NCI-H2107 treated with DMSO at 0.1 percent for 48 hours (cell line): ENCODE measurements around the gene KCNJ4.

Experiments used
- DNase-seq: peaks from one replicate; lab custom pipeline; 2025; ENCODE audit not compliant: unreplicated experiment; lab: John Stamatoyannopoulos, UW

KCNJ4 gene

DNA sequence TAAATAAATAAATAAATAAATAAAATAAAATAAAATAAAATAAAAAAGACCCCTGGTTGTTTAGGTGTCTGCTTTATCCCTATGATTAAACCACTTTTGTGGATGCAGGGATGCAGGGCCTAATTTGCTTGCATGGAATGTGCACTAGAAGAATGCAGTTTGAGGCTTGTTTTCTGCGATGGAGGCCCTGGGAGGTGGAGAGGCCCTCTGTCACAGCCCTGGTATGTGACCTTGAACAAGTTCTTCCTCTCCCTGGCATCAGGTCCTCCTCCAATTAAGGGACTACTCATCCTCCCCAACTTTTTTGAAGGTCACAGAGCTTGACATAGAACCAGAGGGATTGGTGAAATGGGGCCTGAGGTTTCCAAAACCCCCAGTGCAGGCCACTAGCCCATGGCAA lies 22.7 kb downstream of the KCNJ4 start:
- DNase-seq: no peak

DNA sequence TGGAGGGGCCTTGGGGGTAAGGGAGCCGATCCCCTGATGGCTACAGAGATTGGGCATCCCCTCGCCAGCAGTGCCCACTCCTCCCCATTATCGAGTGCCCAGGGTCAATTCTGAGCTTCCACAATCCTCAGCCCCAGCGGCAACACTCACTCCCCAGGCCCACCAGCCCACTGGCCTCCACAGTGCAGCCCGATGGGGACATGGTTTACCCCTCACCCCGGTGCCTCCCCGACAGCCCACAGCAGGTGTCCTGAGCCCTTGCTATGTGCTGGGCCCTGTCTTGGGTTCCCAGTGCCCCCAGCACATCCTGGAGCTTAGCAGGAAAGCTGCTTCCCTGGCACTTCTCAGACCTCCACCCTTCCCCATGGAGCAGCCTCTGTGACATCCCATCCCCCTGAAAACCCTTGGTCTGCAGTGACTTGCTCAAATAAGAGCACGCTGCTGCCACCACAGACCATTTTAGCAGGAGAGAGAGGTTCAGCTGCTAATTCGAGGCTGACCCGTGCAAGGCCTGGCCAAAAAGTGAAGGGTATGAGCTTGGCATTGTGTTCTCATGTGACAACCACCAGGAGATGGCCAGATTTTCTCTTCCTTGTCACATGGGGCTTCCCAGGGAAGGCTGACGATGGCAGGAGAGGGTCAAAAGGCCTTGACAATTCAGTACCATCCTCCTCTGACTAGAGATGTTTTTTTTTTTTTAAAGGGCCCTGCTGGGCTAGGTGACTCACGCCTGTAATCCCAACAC lies 23.6 kb downstream of the KCNJ4 start:
- no peak for DNase-seq

GRCh38 chr22:38429499-38430068 lies 25.4 kb downstream of the KCNJ4 start:
- no peak for DNase-seq

DNA sequence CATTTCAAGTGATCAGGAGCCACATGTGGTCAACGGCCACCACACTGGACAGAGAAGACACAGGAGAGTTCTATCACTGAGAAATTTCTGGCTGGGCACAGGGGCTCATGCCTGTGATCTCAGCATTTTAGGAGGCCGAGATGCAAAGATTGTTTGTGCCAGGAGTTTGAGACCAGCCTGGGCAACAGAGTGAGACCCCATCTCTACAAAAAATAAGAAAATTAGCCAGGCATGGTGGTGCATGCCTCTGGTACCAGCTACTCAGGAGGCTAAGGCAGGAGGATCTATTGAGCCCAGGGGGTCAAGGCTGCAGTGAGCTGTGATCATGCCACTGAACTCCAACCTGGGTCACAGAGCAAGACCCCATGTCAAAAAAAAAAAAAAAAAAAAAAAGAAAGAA lies 26.3 kb downstream of the KCNJ4 start:
- DNase-seq: no peak

- no peak for DNase-seq
Measured at GRCh38 chr22:38427940-38428339, 27.1 kb downstream of the KCNJ4 start.

GRCh38 chr22:38427465-38427864 lies 27.5 kb downstream of the KCNJ4 start:
- no peak for DNase-seq

DNA sequence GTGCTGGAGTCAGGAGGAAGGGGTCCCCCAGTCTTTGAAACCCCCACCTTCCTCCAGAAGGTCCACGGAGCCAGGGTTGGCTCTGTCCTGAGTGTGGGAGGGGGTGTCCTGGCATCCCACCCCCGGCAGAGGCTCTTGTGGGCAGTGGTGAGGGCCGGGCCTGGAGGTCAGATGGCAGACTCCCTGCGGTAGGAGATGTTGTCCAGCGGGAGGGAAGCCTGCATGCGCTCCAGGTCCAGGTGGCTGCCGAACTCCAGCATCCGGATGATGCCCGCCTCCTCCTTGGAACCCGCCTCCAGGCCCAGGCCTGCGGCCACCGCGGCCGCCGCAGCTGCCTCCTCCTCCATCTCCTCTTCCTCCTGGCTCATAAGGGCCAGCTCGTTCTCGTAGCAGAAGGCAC lies 28.4 kb downstream of the KCNJ4 start:
- DNase-seq: no peak

DNA sequence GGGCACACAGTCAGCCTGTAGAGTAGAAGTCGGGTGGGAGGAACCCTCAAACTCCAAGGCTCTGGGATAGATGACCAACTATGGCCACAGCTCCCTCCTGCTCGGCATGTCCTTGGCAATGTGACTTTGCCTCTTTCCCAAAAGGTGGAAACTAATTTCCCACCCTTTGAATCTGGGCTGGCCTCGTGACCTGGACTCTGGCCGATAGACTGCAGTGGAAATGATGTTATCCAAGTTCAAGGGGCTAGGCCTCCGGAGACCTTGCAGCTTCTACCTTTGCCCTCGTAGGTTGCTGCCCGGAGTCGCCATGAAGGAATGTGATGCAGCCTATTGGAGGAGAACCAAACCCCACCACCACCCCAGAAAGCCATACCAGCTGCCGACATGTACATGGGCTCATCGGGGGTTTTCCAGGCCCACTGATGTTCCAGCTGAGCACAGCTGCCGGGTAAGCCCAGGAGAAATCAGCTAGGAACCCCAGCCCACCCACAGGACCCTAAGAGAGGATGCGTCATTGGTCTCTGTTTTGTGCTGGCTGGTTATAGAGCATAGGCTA lies 30.4 kb downstream of the KCNJ4 start:
- no peak for DNase-seq

GRCh38 chr22:38423512-38424503 lies 31.2 kb downstream of the KCNJ4 start:
- no peak for DNase-seq

DNA sequence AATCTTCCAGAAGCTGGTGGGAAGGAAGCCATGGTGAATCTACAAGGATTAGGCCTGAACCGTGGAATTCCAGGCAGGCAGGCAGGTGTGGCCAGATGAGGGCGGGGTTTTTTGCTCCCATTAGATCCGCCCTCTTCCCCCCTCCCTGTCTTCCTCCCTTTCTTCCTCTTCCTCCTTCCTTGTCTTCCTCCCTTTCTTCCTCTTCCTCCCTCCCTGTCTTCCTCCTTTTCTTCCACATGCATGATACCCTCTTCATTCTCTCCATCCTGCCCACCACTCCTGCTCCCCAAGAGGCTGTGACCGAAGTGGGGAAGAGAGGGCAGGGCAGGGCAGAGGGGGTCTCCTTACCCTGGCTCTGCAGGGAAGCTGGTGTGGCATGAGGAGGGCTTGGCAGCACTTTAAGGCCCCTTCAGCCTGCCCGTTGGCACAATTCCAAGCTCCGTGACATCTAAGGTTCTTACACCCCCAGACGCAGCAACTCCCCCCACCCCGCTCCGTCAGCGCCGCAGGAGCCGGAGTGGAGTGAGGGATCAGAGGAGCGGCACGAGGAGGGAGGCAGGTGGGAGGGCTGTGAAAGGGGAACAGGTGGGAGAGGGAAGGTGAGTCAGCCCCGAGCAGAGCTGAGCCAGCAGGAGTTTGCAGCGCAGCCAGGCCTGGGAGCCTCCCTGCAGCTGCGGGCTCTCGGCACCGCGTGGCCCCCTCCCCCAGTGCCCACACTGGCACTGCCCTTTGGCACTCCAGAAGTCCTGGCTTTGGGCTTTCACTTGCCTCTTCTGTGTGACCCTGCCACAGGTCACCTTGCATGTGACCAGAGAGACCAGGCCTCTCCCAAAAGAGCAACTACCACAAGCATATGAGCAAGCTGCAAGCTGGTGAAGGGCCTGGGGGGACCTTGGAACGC lies 32.1 kb downstream of the KCNJ4 start:
- peak; percentile 21 for DNase-seq

- no peak for DNase-seq
Measured at GRCh38 chr22:38420734-38421133, 34.3 kb downstream of the KCNJ4 start.

- no peak for DNase-seq
Measured at GRCh38 chr22:38419858-38420160, 35.2 kb downstream of the KCNJ4 start.

- no peak for DNase-seq
Measured at GRCh38 chr22:38419121-38419857, 35.7 kb downstream of the KCNJ4 start.

GRCh38 chr22:38418589-38418988 lies 36.4 kb downstream of the KCNJ4 start:
- no peak for DNase-seq

DNA sequence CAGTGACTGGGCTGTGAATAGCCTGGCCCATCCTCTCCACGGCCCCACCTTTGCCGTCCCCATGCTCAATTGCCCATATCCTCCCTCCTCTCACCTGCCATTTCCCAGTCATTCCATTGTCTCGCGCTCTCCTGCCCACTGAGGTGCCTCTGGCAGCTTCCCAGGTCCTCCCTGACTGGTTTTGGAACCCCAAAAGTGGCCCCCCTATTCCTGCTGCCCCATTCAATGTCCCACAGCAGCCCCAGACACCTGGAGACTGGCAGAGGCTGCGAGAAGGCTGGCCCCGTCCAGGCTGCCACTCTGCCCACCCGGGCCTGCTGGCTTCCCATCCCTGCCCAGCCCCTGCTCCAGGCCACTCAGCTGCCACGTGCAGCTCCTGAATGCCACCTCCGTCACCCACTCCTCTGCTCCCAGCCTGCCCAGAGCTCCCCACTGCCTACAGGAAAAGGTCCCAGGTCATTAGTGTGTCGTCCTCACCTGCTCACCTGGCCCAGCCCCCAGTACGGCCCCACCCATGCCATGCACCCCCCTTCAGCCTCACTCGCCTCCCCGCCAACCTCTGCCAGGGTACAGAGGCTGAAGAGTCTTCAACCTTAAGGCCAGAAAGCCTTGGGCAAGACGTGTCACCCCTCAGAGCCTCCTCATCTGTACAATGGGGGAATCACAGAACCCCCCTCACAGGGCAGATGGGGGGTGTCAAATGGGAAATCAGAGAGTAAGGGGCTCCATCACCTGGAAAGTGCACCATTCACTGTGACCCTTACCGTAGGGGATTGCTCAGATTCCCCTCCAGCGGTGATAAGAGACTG lies 37.5 kb downstream of the KCNJ4 start:
- no peak for DNase-seq

GRCh38 chr22:38416621-38417251 lies 38.3 kb downstream of the KCNJ4 start:
- DNase-seq: no peak

- DNase-seq: no peak
Measured at GRCh38 chr22:38415561-38416321, 39.3 kb downstream of the KCNJ4 start.

- no peak for DNase-seq
Measured at GRCh38 chr22:38415046-38415445, 40.0 kb downstream of the KCNJ4 start.
